Measurements from ENCODE around the gene C16orf74.

The C16orf74 gene

GRCh38 chr16:85667841-85668413 is 83.0 kb downstream of the C16orf74 start:
- DNase-seq (ENCODE audit: low read depth), result no peak
- no peak for TF ChIP-seq CTCF (IDR thresholded peaks at IDR 0.05; ENCODE audit: control insufficient read depth, insufficient read depth, low read depth, low read length, missing control alignments)
- no peak overlapping the region for H3K4me3 ChIP-seq (ENCODE audit: control insufficient read depth, low read depth, low read length)

- no peak for TF ChIP-seq CTCF (IDR thresholded peaks at IDR 0.05; ENCODE audit: control insufficient read depth, insufficient read depth, low read depth, low read length, missing control alignments)
- DNase-seq (ENCODE audit: low read depth), result no peak
- no peak overlapping the region for H3K4me3 ChIP-seq (ENCODE audit: control insufficient read depth, low read depth, low read length)
These were observed 83.6 kb downstream of the C16orf74 start for GRCh38 chr16:85667261-85667660.

- no peak for TF ChIP-seq CTCF (IDR thresholded peaks at IDR 0.05; ENCODE audit: control insufficient read depth, insufficient read depth, low read depth, low read length, missing control alignments)
- DNase-seq (ENCODE audit: low read depth), result no peak
- H3K4me3 ChIP-seq (ENCODE audit: control insufficient read depth, low read depth, low read length), result no peak overlapping the region
These were observed 85.0 kb downstream of the C16orf74 start for GRCh38 chr16:85665929-85666328.

GRCh38 chr16:85665373-85665740 is 85.5 kb downstream of the C16orf74 start:
- H3K4me3 ChIP-seq (ENCODE audit: control insufficient read depth, low read depth, low read length), result no peak overlapping the region
- DNase-seq (ENCODE audit: low read depth), result no peak
- TF ChIP-seq CTCF (IDR thresholded peaks at IDR 0.05; ENCODE audit: control insufficient read depth, insufficient read depth, low read depth, low read length, missing control alignments), result no peak

- DNase-seq (ENCODE audit: low read depth), result no peak
- H3K4me3 ChIP-seq (ENCODE audit: control insufficient read depth, low read depth, low read length), result no peak overlapping the region
- no peak for TF ChIP-seq CTCF (IDR thresholded peaks at IDR 0.05; ENCODE audit: control insufficient read depth, insufficient read depth, low read depth, low read length, missing control alignments)
These were observed 86.1 kb downstream of the C16orf74 start for GRCh38 chr16:85664580-85665372.

- no peak for TF ChIP-seq CTCF (IDR thresholded peaks at IDR 0.05; ENCODE audit: control insufficient read depth, insufficient read depth, low read depth, low read length, missing control alignments)
- no peak overlapping the region for H3K4me3 ChIP-seq (ENCODE audit: control insufficient read depth, low read depth, low read length)
- DNase-seq (ENCODE audit: low read depth), result no peak
These were observed 87.0 kb downstream of the C16orf74 start for GRCh38 chr16:85663891-85664321.
